ENCODE measurements around the gene NIPA2.

Gene NIPA2

GRCh38 chr15:22902981-22903380 is 64.5 kb downstream of the NIPA2 start:
- no peak for DNase-seq (ENCODE audit: low read depth)

GRCh38 chr15:22903427-22903826 is 65.0 kb downstream of the NIPA2 start:
- DNase-seq (ENCODE audit: low read depth), result no peak

- DNase-seq (ENCODE audit: low read depth), result no peak
Measured at GRCh38 chr15:22903961-22904534, 65.6 kb downstream of the NIPA2 start.

GRCh38 chr15:22904736-22905135 is 66.3 kb downstream of the NIPA2 start:
- no peak for DNase-seq (ENCODE audit: low read depth)

- DNase-seq (ENCODE audit: low read depth), result no peak
Measured at GRCh38 chr15:22907161-22907950, 68.9 kb downstream of the NIPA2 start.

- DNase-seq (ENCODE audit: low read depth), result no peak
Measured at GRCh38 chr15:22908830-22909229, 70.4 kb downstream of the NIPA2 start.

- DNase-seq (ENCODE audit: low read depth), result no peak
Measured at GRCh38 chr15:22911306-22911705, 72.8 kb downstream of the NIPA2 start.

- no peak for DNase-seq (ENCODE audit: low read depth)
Measured at GRCh38 chr15:22912256-22912655, 73.8 kb downstream of the NIPA2 start.

GRCh38 chr15:22913646-22914380 is 75.3 kb downstream of the NIPA2 start:
- no peak for DNase-seq (ENCODE audit: low read depth)

- no peak for DNase-seq (ENCODE audit: low read depth)
Measured at GRCh38 chr15:22915866-22916515, 77.5 kb downstream of the NIPA2 start.

- DNase-seq (ENCODE audit: low read depth), result no peak
Measured at GRCh38 chr15:22916606-22917350, 78.3 kb downstream of the NIPA2 start.

- no peak for DNase-seq (ENCODE audit: low read depth)
Measured at GRCh38 chr15:22917556-22917955, 79.1 kb downstream of the NIPA2 start.

Data from non-pigmented ciliary epithelial cell (primary cell).